Suprapubic skin (tissue), 4 donors: Measurements from ENCODE around the gene CELSR2.

Experiments
- EP300 ChIP-seq: sonication (generic); formaldehyde crosslinking; IDR thresholded peaks from one replicate; pipeline ENCODE4 v1.6.1; 2017; ENCODE audit warnings: antibody characterized with exemption
- POLR2A ChIP-seq, 2 donors: fragments of 450-650 bp; IDR thresholded peaks; one replicate each; pipeline ENCODE4 v1.6.1; 2017; ENCODE audit warnings: antibody characterized with exemption in 2 of 2, mild to moderate bottlenecking in 2 of 2, moderate library complexity in 2 of 2
- POLR2AphosphoS5 ChIP-seq, 3 donors: sonication (generic); formaldehyde crosslinking; IDR thresholded peaks; one replicate each; pipeline ENCODE4 v1.6.1; 2017; ENCODE audit warnings: antibody characterized with exemption in 3 of 3
- TF ChIP-seq, protein P1 (sequence below), 2 donors: fragments of 200-600 bp in 1 of 2; fragments of 450-650 bp in 1 of 2; sonication (generic) in 1 of 2; IDR thresholded peaks; one replicate each; pipeline ENCODE4 v1.5.1; 2016 to 2019; ENCODE audit warnings: antibody characterized with exemption in 2 of 2, mild to moderate bottlenecking in 1 of 2, moderate library complexity in 1 of 2

DNA sequence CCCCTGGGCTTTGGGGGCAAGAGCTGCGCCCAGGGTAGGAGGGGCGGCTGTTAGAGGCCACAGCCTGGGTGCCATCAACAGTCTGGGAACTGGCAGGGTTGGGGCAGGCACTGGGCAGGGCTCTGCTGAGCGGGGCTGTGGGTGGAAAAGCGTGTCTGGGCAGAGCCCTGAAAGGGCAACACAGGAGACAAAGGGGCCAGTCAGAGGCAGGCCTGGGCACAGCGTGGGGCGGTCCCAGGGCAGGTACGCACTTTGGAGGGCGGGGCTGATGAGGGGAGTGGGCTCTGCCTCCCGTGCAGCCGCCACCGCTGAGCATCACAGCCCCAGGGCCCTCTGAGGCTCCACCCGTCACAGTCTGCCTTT lies 13.9 kb downstream of the CELSR2 start:
- TF ChIP-seq, protein P1, sequence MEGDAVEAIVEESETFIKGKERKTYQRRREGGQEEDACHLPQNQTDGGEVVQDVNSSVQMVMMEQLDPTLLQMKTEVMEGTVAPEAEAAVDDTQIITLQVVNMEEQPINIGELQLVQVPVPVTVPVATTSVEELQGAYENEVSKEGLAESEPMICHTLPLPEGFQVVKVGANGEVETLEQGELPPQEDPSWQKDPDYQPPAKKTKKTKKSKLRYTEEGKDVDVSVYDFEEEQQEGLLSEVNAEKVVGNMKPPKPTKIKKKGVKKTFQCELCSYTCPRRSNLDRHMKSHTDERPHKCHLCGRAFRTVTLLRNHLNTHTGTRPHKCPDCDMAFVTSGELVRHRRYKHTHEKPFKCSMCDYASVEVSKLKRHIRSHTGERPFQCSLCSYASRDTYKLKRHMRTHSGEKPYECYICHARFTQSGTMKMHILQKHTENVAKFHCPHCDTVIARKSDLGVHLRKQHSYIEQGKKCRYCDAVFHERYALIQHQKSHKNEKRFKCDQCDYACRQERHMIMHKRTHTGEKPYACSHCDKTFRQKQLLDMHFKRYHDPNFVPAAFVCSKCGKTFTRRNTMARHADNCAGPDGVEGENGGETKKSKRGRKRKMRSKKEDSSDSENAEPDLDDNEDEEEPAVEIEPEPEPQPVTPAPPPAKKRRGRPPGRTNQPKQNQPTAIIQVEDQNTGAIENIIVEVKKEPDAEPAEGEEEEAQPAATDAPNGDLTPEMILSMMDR (IDR thresholded peaks at IDR 0.05): no peak
- no peak for TF ChIP-seq POLR2AphosphoS5 (IDR thresholded peaks at IDR 0.05)
- TF ChIP-seq POLR2A (IDR thresholded peaks at IDR 0.05): no peak
- TF ChIP-seq EP300: no peak
